Measurements from ENCODE around the gene ZNF524.
A peak's percentile ranks its signal among the peaks of the same experiment; 100 is the strongest.
"Not testable (repeated sequence)": the region's sequence is repeated elsewhere in the genome, so short reads cannot be mapped to it uniquely, and the experiment has no call there.

Gene ZNF524

GRCh38 chr19:55581823-55582223 is 18.3 kb upstream of the ZNF524 start:
- TF ChIP-seq EZH2 (IDR thresholded peaks at IDR 0.05; ENCODE audit: borderline replicate concordance, low read depth, low read length, severe bottlenecking) (no peak), CTCF (IDR thresholded peaks at IDR 0.05; ENCODE audit: borderline replicate concordance, extremely low read depth, low read length, poor library complexity, severe bottlenecking) (no peak)
- H3K4me1 ChIP-seq (ENCODE audit: insufficient read depth, low read length): peaks cover 35% of the 10 kb centered on the region
- ATAC-seq (ENCODE audit: insufficient read depth, low read depth): no peak
- H3K36me3 ChIP-seq (ENCODE audit: insufficient read depth, low read length): peaks cover 10% of the 10 kb centered on the region
- no peak overlapping the region for H3K9ac ChIP-seq (ENCODE audit: low read depth, low read length)
- no peak for DNase-seq
- no peaks in the 10 kb centered on the region for H3K9me3 ChIP-seq (ENCODE audit: insufficient read depth, low read length, severe bottlenecking)
- no peak overlapping the region for H3K4me3 ChIP-seq (ENCODE audit: low read depth in 1 of 2, low read length in 2 of 2)
- no peaks in the 10 kb centered on the region for H3K27me3 ChIP-seq (ENCODE audit: insufficient read depth, low read length, poor library complexity)
- H4K20me1 ChIP-seq (ENCODE audit: insufficient read depth, low read length): no peaks in the 10 kb centered on the region
- peaks cover 23% of the 10 kb centered on the region for H3K79me2 ChIP-seq (ENCODE audit: insufficient read depth, low read length)
- peak overlapping the region; percentile 95; the same call in 1 of the 2 replicates for H3K4me2 ChIP-seq (ENCODE audit: insufficient read depth, low read length)
- no peak overlapping the region for H3K27ac ChIP-seq (ENCODE audit: low read length)
- no peak overlapping the region for H2AFZ ChIP-seq (ENCODE audit: low read depth, low read length)

- Histone ChIP-seq H3K79me2 (ENCODE audit: insufficient read depth, low read length) (peaks cover 23% of the 10 kb centered on the region), H3K4me1 (ENCODE audit: insufficient read depth, low read length) (peaks cover 40% of the 10 kb centered on the region)
- not testable (repeated sequence) for H4K20me1 ChIP-seq (ENCODE audit: insufficient read depth, low read length); H3K9ac ChIP-seq (ENCODE audit: low read depth, low read length); H3K27ac ChIP-seq (ENCODE audit: low read length); ATAC-seq (ENCODE audit: insufficient read depth, low read depth); H3K4me3 ChIP-seq (ENCODE audit: low read depth in 1 of 2, low read length in 2 of 2); H2AFZ ChIP-seq (ENCODE audit: low read depth, low read length); H3K36me3 ChIP-seq (ENCODE audit: insufficient read depth, low read length); DNase-seq; H3K9me3 ChIP-seq (ENCODE audit: insufficient read depth, low read length, severe bottlenecking); H3K27me3 ChIP-seq (ENCODE audit: insufficient read depth, low read length, poor library complexity); H3K4me2 ChIP-seq (ENCODE audit: insufficient read depth, low read length)
Observed at GRCh38 chr19:55582284-55582683, 17.8 kb upstream of the ZNF524 start.

- not testable (repeated sequence) for H3K27ac ChIP-seq (ENCODE audit: low read length); H4K20me1 ChIP-seq (ENCODE audit: insufficient read depth, low read length); H3K9ac ChIP-seq (ENCODE audit: low read depth, low read length); H3K27me3 ChIP-seq (ENCODE audit: insufficient read depth, low read length, poor library complexity); H2AFZ ChIP-seq (ENCODE audit: low read depth, low read length); H3K4me2 ChIP-seq (ENCODE audit: insufficient read depth, low read length); ATAC-seq (ENCODE audit: insufficient read depth, low read depth); DNase-seq; H3K9me3 ChIP-seq (ENCODE audit: insufficient read depth, low read length, severe bottlenecking); H3K4me3 ChIP-seq (ENCODE audit: low read depth in 1 of 2, low read length in 2 of 2); H3K36me3 ChIP-seq (ENCODE audit: insufficient read depth, low read length)
- H3K4me1 ChIP-seq (ENCODE audit: insufficient read depth, low read length): peaks cover 52% of the 10 kb centered on the region
- H3K79me2 ChIP-seq (ENCODE audit: insufficient read depth, low read length): peaks cover 23% of the 10 kb centered on the region
Observed at GRCh38 chr19:55583897-55584296, 16.2 kb upstream of the ZNF524 start.

GRCh38 chr19:55584871-55585270 is 15.2 kb upstream of the ZNF524 start:
- Histone ChIP-seq H3K79me2 (ENCODE audit: insufficient read depth, low read length) (peaks cover 14% of the 10 kb centered on the region), H3K27ac (ENCODE audit: low read length) (no peak overlapping the region), H3K9me3 (ENCODE audit: insufficient read depth, low read length, severe bottlenecking) (no peaks in the 10 kb centered on the region), H3K36me3 (ENCODE audit: insufficient read depth, low read length) (no peaks in the 10 kb centered on the region), H3K4me2 (ENCODE audit: insufficient read depth, low read length) (no peak overlapping the region), H3K9ac (ENCODE audit: low read depth, low read length) (no peak overlapping the region), H3K4me1 (ENCODE audit: insufficient read depth, low read length) (peaks cover 46% of the 10 kb centered on the region), H3K4me3 (ENCODE audit: low read depth in 1 of 2, low read length in 2 of 2) (no peak overlapping the region), H4K20me1 (ENCODE audit: insufficient read depth, low read length) (no peaks in the 10 kb centered on the region), H2AFZ (ENCODE audit: low read depth, low read length) (peak overlapping the region; percentile 72), H3K27me3 (ENCODE audit: insufficient read depth, low read length, poor library complexity) (no peaks in the 10 kb centered on the region)
- TF ChIP-seq EZH2 (IDR thresholded peaks at IDR 0.05; ENCODE audit: borderline replicate concordance, low read depth, low read length, severe bottlenecking) (no peak), CTCF (IDR thresholded peaks at IDR 0.05; ENCODE audit: borderline replicate concordance, extremely low read depth, low read length, poor library complexity, severe bottlenecking) (no peak)
- no peak for ATAC-seq (ENCODE audit: insufficient read depth, low read depth)
- no peak for DNase-seq

Data from DND-41 (cell line).